ENCODE results near the gene COPB1.
"Not testable (repeated sequence)": the region's sequence is repeated elsewhere in the genome, so short reads cannot be mapped to it uniquely, and the experiment has no call there.

COPB1 gene, protein sequence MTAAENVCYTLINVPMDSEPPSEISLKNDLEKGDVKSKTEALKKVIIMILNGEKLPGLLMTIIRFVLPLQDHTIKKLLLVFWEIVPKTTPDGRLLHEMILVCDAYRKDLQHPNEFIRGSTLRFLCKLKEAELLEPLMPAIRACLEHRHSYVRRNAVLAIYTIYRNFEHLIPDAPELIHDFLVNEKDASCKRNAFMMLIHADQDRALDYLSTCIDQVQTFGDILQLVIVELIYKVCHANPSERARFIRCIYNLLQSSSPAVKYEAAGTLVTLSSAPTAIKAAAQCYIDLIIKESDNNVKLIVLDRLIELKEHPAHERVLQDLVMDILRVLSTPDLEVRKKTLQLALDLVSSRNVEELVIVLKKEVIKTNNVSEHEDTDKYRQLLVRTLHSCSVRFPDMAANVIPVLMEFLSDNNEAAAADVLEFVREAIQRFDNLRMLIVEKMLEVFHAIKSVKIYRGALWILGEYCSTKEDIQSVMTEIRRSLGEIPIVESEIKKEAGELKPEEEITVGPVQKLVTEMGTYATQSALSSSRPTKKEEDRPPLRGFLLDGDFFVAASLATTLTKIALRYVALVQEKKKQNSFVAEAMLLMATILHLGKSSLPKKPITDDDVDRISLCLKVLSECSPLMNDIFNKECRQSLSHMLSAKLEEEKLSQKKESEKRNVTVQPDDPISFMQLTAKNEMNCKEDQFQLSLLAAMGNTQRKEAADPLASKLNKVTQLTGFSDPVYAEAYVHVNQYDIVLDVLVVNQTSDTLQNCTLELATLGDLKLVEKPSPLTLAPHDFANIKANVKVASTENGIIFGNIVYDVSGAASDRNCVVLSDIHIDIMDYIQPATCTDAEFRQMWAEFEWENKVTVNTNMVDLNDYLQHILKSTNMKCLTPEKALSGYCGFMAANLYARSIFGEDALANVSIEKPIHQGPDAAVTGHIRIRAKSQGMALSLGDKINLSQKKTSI

DNA sequence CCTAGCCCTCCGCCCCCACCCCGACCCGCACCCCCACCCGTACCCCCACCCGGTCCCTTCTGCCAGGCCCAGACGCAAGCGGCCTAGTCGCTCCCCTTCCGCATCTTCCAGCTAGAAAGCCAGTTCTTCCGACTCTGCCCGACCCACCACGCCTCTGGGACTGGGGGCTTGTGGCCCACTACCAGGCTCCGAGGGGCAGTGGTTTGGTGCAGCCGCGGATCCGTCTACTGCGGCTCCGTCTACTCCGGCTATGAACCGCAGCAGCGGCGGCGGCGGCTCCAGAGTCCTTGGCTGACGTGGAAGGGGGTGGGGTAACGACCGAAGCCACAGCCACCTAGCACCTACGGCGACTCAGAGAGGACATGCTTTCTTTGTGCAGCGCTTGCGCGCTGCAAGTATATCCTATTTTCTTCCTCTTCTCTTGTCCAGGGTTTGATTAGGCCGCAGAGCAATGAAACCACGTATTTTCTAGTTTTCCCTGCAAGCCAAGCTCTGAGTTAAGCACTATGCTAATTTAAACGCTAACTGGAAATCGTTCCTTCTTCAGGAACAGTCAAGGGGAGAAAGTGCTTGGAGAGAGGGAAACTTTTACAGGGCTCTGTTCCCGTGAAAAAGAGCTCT, at the start of gene COPB1:
TSS of gene COPB1 (minus strand) at position 252 of the 621 bp plus-strand sequence. CDS start 883 bp downstream, outside the sequence.
- peak; percentile 82 for DNase-seq

- no peak for DNase-seq
Observed at GRCh38 chr11:14547440-14547839, 47.8 kb upstream of the COPB1 start.

- no peak for DNase-seq
Observed at GRCh38 chr11:14546672-14547071, 47.1 kb upstream of the COPB1 start.

GRCh38 chr11:14544611-14545010, 45.0 kb upstream of the COPB1 start:
- DNase-seq, result no peak

GRCh38 chr11:14543260-14543659, 43.6 kb upstream of the COPB1 start:
- no peak for DNase-seq

GRCh38 chr11:14542324-14542723, 42.7 kb upstream of the COPB1 start:
- peak; percentile 34 for DNase-seq

- DNase-seq, result no peak
Observed at GRCh38 chr11:14541192-14541947, 41.8 kb upstream of the COPB1 start.

GRCh38 chr11:14539982-14540421, 40.4 kb upstream of the COPB1 start:
- no peak for DNase-seq

- DNase-seq, result no peak
Observed at GRCh38 chr11:14538926-14539554, 39.4 kb upstream of the COPB1 start.

DNA sequence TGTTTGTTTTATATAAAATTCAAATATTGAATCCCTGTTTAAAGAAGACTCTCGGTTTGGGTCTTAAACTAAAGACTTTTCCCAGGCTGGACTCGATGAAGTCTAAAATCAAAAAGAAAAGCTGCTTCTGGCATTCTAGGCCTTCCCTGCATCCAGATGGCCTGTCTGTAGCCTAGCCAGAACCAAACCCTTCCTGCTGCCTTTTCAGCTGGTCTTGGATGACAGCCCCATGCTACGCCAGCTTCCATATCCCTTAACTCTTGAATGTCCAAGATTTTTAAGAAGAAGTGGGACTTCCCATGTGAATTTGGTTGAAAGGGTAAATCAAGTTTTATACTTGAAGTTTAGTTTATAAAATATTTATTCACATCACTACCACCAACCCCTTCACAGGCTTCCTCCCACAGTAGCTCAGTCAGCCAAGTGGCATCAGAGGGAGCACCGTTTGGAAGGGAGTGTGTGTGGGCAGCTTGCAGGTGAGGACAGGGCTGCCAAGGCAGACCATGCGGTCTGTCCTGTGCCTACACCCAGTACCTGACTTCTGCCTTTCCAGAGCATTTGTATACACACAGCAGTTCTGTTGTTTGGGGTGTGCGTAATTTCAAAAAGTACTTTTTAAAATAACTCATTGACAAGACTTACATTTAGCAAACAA, 38.8 kb upstream of the COPB1 start:
- DNase-seq, result no peak

- DNase-seq, result no peak
Observed at GRCh38 chr11:14537134-14537599, 37.6 kb upstream of the COPB1 start.

- DNase-seq, result not testable (repeated sequence)
Observed at GRCh38 chr11:14535166-14535565, 35.6 kb upstream of the COPB1 start.

DNA sequence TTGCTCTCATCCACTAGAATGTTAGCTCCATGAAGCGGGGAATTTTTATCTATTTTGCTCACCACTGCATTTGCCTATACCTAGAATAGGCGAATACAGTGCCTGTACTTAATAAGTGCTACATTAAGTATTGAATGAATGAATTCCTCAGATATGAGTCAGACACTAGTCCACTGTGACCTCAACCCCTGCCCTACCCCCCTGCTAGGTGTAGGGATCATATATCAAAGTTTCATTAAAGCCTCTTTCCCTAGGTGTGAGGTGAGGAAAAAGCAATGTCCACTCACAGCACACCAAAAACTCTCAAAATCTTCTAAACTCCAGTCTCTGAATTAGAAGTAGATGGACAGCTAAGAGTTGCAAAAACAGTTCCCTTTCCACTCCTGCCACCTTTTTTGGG, 30.3 kb upstream of the COPB1 start:
- no peak for DNase-seq

GRCh38 chr11:14529321-14529720, 29.7 kb upstream of the COPB1 start:
- no peak for DNase-seq

DNA sequence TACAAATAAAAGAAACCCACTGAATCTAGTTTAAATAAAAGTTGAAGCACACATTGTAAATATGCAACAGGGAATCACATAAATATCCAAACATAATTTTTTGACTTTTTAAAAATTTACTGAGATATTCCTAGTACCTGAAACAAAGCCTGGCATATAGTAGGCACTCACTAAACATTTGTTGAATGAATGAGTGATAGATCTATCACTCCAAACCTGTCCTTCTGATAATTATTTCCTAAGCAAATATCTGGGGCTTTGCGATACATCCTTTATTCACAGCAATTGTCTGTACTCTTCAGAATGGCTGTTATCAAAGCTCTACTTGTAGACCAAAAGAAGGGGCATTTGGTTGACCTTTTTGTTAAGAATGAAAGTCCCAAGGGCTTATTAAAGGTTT, 23.2 kb upstream of the COPB1 start:
- DNase-seq, result no peak

DNA sequence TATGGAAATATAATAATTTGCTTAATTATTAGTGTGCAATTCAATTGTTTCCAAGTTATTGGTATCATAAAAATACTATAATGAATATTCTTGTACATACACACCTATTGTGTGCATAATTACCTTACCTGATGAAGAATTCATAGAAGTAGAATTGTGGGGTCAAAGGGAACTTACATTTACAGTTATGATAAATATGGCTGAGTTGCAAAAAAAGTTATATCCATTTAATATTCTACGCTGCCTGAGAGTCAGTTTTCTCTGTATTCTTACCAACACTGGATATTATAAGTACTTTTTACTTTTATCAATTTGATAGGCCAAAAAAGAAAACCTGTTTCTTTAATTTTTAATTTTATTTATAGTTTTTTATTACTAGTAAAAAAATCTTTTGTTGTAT, 22.6 kb upstream of the COPB1 start:
- DNase-seq, result no peak

DNA sequence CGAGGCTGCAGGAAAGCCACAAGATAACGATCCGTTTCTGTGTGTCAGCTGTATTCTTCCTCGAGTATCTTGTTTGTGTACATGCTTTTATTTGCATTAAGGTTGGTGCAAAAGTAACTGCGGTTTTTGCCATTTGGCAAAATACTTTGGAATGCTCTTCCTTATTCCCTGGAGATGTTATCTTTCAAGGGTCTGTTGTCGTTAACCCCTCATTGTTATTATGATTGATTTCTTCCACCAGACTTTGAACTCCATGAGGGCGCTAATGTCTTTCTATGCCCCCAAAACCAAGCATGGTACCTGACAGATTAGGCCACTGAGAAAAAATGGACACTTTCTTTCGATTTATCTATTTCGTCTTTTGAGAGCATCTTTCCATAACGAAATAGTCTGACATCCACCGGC, 21.1 kb upstream of the COPB1 start:
- DNase-seq, result no peak

DNA sequence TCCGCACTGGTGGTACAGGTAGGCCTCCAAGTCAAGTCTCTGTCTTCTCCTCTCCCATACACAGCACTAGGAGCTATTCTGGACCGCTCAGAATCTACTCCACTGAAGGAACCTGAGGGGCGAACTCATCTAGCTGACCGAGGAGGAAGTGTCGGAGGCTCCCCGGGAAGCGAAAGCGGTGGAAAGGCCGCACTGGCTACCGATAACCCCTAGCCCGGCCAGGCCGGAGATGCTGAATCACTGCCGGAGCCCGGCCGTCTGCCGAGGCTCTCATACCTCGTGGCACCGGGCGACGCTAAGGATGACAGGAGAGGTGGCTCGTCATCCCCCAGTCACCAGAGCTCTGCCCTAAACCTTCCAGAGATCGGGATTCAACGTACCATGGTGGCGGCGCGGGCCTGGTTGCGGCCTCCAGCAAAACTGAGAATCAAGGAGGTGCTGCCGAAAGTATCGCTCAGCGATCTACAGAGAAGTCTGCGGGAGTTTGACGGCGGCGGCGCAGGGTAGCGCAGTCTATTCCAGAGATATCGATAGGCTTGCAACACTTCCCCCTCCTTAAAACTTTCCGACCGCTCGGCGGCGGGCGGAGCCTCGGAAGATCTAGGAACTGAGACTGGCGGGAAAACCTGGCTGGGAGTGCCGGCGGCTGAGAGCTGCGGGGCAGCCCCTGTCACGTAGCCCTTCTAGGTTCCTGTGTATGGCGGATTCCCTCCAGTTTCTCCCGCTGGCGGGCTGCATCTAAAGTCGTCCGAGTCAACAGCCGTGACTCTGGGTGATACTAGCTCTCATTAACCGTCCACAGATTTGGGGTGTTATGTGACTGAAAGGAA, 20.5 kb upstream of the COPB1 start, which contains the start of gene PSMA1:
TSS of gene PSMA1 (minus strand) at position 470 of the 830 bp plus-strand sequence. CDS start at position 383, 87 bp downstream.
- peak; percentile 92 for DNase-seq

- DNase-seq, result no peak
Observed at GRCh38 chr11:14519597-14519916, 19.9 kb upstream of the COPB1 start.

DNA sequence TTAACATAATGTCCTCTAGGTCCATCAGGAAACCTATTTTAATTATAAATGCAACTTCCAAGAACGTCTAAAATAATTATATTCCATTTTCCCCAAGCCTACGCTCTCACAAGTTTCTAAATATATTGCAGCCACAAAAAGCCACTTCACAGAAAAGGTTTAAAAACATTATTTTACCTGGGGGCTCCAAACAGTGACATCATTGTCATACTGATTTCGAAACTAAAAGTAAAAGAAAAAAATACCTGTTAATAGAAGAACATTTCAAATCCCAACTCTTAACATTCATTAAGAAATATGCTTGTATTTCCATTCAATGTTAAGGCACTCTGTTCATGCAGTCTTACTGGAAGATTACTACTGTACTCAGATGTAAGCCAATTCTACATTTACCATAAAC, 19.2 kb upstream of the COPB1 start:
- no peak for DNase-seq
